OCI-LY1 (cell line): ENCODE results near the gene PSME2.

Experiments used
- EZH2 ChIP-seq: fragments of 200-600 bp; sonication (generic), shearing (Covaris generic); IDR thresholded peaks from 2 replicates; pipeline ENCODE4 v1.8.0; 2017; ENCODE audit warnings: borderline replicate concordance, mixed run types, mild to moderate bottlenecking, antibody characterized with exemption, low read length, moderate library complexity, mixed read lengths
- TF ChIP-seq, protein P1 (sequence below): fragments of 200-600 bp; sonication (generic), shearing (Covaris generic); IDR thresholded peaks from 2 replicates; pipeline ENCODE4 v1.5.1; 2017; ENCODE audit warnings: mild to moderate bottlenecking, antibody characterized with exemption, low read length, moderate library complexity, mixed read lengths

- TF ChIP-seq, protein P1, sequence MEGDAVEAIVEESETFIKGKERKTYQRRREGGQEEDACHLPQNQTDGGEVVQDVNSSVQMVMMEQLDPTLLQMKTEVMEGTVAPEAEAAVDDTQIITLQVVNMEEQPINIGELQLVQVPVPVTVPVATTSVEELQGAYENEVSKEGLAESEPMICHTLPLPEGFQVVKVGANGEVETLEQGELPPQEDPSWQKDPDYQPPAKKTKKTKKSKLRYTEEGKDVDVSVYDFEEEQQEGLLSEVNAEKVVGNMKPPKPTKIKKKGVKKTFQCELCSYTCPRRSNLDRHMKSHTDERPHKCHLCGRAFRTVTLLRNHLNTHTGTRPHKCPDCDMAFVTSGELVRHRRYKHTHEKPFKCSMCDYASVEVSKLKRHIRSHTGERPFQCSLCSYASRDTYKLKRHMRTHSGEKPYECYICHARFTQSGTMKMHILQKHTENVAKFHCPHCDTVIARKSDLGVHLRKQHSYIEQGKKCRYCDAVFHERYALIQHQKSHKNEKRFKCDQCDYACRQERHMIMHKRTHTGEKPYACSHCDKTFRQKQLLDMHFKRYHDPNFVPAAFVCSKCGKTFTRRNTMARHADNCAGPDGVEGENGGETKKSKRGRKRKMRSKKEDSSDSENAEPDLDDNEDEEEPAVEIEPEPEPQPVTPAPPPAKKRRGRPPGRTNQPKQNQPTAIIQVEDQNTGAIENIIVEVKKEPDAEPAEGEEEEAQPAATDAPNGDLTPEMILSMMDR = no peak
- TF ChIP-seq EZH2 = no peak
Measured at GRCh38 chr14:24145219-24145618, 1.2 kb downstream of the PSME2 start.
